CD14-positive monocyte (primary cell): ENCODE results near the gene ERCC2. TPM values are rescaled to one million over a fixed set of nuclear protein-coding genes. Genes with fewer than 3 reads are reported as not detected.

Experiments used
- DNase-seq, 3 donors: peaks; one replicate each; pipeline ENCODE4 v3.0.0-alpha.2; 2011 to 2022
- H2AFZ ChIP-seq: 2 replicates; pipeline ENCODE4 v1.6.0; 2012; ENCODE audit warnings: mild to moderate bottlenecking, low read depth, low read length, inconsistent platforms; ENCODE audit not compliant: insufficient read depth, poor library complexity, severe bottlenecking
- H3K27ac ChIP-seq, 2 donors: 1 replicate in 1 of 2; 2 replicates in 1 of 2; pipeline ENCODE4 v1.5.1; 2012 to 2013; ENCODE audit warnings: low read length in 2 of 2, control low read depth in 1 of 2, inconsistent platforms in 1 of 2, low read depth in 1 of 2, mild to moderate bottlenecking in 1 of 2
- H3K27me3 ChIP-seq, 2 donors: one replicate each; pipeline versions ENCODE4 v1.6.0 to v1.6.1; 2011 to 2013; ENCODE audit warnings: low read length in 2 of 2; ENCODE audit not compliant: control insufficient read depth in 2 of 2, insufficient read depth in 2 of 2
- H3K36me3 ChIP-seq, 2 donors: replicated peaks in 1 of 2; 1 replicate in 1 of 2; 2 replicates in 1 of 2; pipeline versions ENCODE4 v1.5.1 to v1.6.1; 2012 to 2013; ENCODE audit warnings: low read length in 2 of 2, control low read depth in 1 of 2, inconsistent platforms in 1 of 2, mild to moderate bottlenecking in 1 of 2; ENCODE audit not compliant: insufficient read depth in 2 of 2, control insufficient read depth in 1 of 2
- H3K4me1 ChIP-seq, 2 donors: 1 replicate in 1 of 2; 2 replicates in 1 of 2; pipeline versions ENCODE4 v1.5.1 to v1.6.1; 2012 to 2013; ENCODE audit warnings: low read length in 2 of 2, control low read depth in 1 of 2, inconsistent platforms in 1 of 2, mild to moderate bottlenecking in 1 of 2, moderate library complexity in 1 of 2; ENCODE audit not compliant: insufficient read depth in 2 of 2, control insufficient read depth in 1 of 2
- H3K4me2 ChIP-seq: replicated peaks from 2 replicates; pipeline ENCODE3; 2012; ENCODE audit warnings: low read length, moderate library complexity, mild to moderate bottlenecking; ENCODE audit not compliant: poor library complexity, severe bottlenecking; ENCODE audit errors: extremely low read depth
- H3K4me3 ChIP-seq, 3 experiments: fragments of 200-600 bp in 1 of 3; sonication (generic) in 1 of 3; replicated peaks in 1 of 3; 1 replicate in 2 of 3; 2 replicates in 1 of 3; pipeline ENCODE4 v1.5.1; 2011 to 2013; ENCODE audit warnings: low read length in 3 of 3, mild to moderate bottlenecking in 3 of 3, control low read depth in 2 of 3, low read depth in 2 of 3, inconsistent platforms in 1 of 3, moderate library complexity in 1 of 3
- H3K79me2 ChIP-seq: 2 replicates; pipeline ENCODE4 v1.6.0; 2012; ENCODE audit warnings: mild to moderate bottlenecking, control low read depth, inconsistent platforms, low read length, moderate library complexity; ENCODE audit not compliant: insufficient read depth
- H3K9ac ChIP-seq: 2 replicates; pipeline ENCODE4 v1.6.0; 2017; ENCODE audit warnings: low read length, mild to moderate bottlenecking; ENCODE audit not compliant: insufficient read depth, poor library complexity, severe bottlenecking
- H3K9me3 ChIP-seq, 2 donors: replicated peaks in 1 of 2; 1 replicate in 1 of 2; 2 replicates in 1 of 2; pipeline versions ENCODE4 v1.5.1 to v1.6.1; 2012 to 2013; ENCODE audit warnings: low read length in 2 of 2, control low read depth in 1 of 2; ENCODE audit not compliant: control insufficient read depth in 1 of 2, insufficient read depth in 1 of 2
- H4K20me1 ChIP-seq: 2 replicates; pipeline ENCODE4 v1.6.0; 2012; ENCODE audit warnings: mild to moderate bottlenecking, low read length, control low read depth, moderate library complexity; ENCODE audit not compliant: insufficient read depth
- H3K27ac Mint-ChIP-seq, 7 donors: one replicate each; pipeline ENCODE4 v1.8.0; 2020; ENCODE audit warnings: mild to moderate bottlenecking in 7 of 7, mixed read lengths in 7 of 7, moderate library complexity in 6 of 7, inconsistent platforms in 2 of 7
- H3K27me3 Mint-ChIP-seq, 3 donors: one replicate each; pipeline ENCODE4 v1.8.0; 2021 to 2022; ENCODE audit warnings: low read depth in 3 of 3, mild to moderate bottlenecking in 3 of 3, mixed read lengths in 3 of 3, moderate library complexity in 3 of 3, inconsistent platforms in 1 of 3
- H3K36me3 Mint-ChIP-seq, 2 donors: one replicate each; pipeline ENCODE4 v1.8.0; 2020; ENCODE audit warnings: mixed read lengths in 2 of 2, inconsistent platforms in 1 of 2, mild to moderate bottlenecking in 1 of 2
- H3K4me1 Mint-ChIP-seq: one replicate; pipeline ENCODE4 v1.8.0; 2020; ENCODE audit warnings: mild to moderate bottlenecking, mixed read lengths
- H3K4me3 Mint-ChIP-seq, 2 donors: one replicate each; pipeline ENCODE4 v1.8.0; 2020; ENCODE audit warnings: mild to moderate bottlenecking in 2 of 2, mixed read lengths in 2 of 2, moderate library complexity in 1 of 2
- H3K9me3 Mint-ChIP-seq, 7 donors: one replicate each; pipeline ENCODE4 v1.8.0; 2020 to 2022; ENCODE audit warnings: mixed read lengths in 7 of 7, mild to moderate bottlenecking in 6 of 7, moderate library complexity in 6 of 7, inconsistent platforms in 2 of 7
- WGBS: methylation state at CpG from one replicate; pipeline ENCODE4 v1.1.5; 2013; ENCODE audit warnings: missing lambda C conversion rate; ENCODE audit not compliant: insufficient coverage; 5-methylcytosine and 5-hydroxymethylcytosine counted together
- intact Hi-C, 2 donors: fragments of 100-400 bp; cut with micrococcal nuclease; formaldehyde crosslinking; loops; one replicate each; pipeline versions ENCODE4 v1.15.0 to v1.15.1; 2023
- polyA plus RNA-seq, 3 donors: library from polyadenylated mRNA; depleted of rRNA in 1 of 3; unstranded in 2 of 3; stranded (reverse) in 1 of 3; fragments of 300-500 nt in 2 of 3; fragments of >200 nt in 1 of 3; fragmentation: Illumina TruSeq in 2 of 3; gene quantifications; 1 replicate in 2 of 3; 2 replicates in 1 of 3; pipeline ENCODE4 v1.2.3, GENCODE V29; 2012 to 2021
- TF ChIP-seq, protein P1 (sequence below): fragments of 200-600 bp; IDR thresholded peaks from one replicate; pipeline ENCODE4 v1.8.0; 2022; ENCODE audit warnings: antibody characterized with exemption, mild to moderate bottlenecking

The ERCC2 gene
- polyA plus RNA-seq, 3 donors = 4.0 to 20.0 (median 4.4) TPM

DNA sequence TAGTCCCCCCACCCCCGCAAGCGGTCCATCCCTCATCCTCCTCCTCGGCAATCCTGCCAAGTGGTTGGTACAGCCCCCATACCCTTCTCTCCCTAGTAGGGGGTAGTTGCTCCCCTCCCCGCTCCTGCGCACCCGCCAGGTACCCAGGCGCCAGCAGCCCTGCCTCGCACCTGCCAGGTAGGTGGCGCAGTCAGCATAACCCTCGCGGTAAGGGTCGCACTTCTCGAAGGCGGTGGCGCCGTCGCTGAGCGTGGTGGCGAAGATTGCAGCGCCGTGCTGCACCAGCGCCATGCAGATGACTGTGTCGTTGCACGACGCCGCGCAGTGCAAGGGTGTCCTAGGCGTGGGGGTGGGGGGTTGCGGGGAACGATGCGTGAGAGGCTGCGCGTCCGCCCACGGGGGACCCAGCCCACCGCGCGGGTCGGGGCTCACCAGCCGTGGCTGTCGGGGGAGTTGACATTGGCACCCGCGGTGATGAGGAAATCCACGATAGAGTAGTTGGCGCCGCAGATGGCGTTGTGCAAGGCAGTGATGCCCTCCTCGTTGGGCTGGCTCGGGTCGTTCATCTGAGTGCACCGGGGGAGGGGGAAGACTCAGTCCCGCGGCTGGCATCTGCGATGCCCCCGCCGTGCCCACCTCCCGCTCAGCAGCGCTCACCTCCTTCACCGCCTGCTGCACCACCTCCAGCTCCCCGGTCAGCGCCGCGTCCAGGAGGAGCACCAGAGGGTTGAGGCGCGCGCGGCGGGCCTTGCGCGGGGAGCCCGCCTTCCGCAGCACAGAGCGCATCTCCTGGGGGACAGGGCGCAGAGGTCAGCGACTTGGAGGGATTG is 15.2 kb upstream of the ERCC2 start:
- no peak overlapping the region for H3K4me2 ChIP-seq
- no peak overlapping the region for H2AFZ ChIP-seq
- H3K79me2 ChIP-seq = no peaks in the 10 kb centered on the region
- no peaks in the 10 kb centered on the region for H4K20me1 ChIP-seq
- Mint-ChIP-seq H3K27me3 (peaks cover 42 to 51% (median 47%) of the 10 kb centered on the region in 3 donors), H3K27ac (no peak overlapping the region), H3K4me3 (peak overlapping the region in 1 of 2 donors; percentile 73), H3K36me3 (no peaks in the 10 kb centered on the region), H3K9me3 (peaks cover 0 to 6% (median 0%) of the 10 kb centered on the region in 7 donors), H3K4me1 (peaks cover 4% of the 10 kb centered on the region)
- H3K27me3 ChIP-seq = peaks cover 23 to 30% of the 10 kb centered on the region in 2 donors
- H3K36me3 ChIP-seq = no peaks in the 10 kb centered on the region
- H3K4me1 ChIP-seq = peaks cover 0 to 7% of the 10 kb centered on the region in 2 donors
- H3K4me3 ChIP-seq = no peak overlapping the region
- H3K9me3 ChIP-seq = peaks cover 0 to 8% of the 10 kb centered on the region in 2 donors
- H3K9ac ChIP-seq = no peak overlapping the region
- no peak for DNase-seq
- TF ChIP-seq, protein P1, sequence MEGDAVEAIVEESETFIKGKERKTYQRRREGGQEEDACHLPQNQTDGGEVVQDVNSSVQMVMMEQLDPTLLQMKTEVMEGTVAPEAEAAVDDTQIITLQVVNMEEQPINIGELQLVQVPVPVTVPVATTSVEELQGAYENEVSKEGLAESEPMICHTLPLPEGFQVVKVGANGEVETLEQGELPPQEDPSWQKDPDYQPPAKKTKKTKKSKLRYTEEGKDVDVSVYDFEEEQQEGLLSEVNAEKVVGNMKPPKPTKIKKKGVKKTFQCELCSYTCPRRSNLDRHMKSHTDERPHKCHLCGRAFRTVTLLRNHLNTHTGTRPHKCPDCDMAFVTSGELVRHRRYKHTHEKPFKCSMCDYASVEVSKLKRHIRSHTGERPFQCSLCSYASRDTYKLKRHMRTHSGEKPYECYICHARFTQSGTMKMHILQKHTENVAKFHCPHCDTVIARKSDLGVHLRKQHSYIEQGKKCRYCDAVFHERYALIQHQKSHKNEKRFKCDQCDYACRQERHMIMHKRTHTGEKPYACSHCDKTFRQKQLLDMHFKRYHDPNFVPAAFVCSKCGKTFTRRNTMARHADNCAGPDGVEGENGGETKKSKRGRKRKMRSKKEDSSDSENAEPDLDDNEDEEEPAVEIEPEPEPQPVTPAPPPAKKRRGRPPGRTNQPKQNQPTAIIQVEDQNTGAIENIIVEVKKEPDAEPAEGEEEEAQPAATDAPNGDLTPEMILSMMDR = no peak
- no peak overlapping the region for H3K27ac ChIP-seq
- intact Hi-C loops = no loop called here
- WGBS = 12% methylated on average over 66 of the region's 75 CpGs

DNA sequence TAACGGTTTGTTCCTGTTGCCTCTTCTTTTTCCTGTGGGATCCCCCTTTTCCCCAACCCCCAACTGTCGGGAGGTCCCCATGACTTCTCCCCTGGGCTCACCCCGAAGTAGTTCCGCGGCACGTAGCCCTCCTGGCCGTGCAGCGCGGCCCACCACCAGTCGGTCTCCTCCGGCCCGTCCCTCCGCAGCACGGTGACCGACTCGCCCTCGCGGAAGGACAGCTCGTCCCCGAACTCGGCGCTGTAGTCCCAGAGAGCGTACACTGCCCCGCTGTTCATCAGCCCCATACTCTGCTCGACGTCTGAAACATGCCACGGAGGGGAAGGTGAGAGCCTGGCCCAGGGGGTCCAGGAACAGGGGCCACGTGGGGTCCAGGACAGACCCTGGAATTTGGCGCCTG is 12.1 kb upstream of the ERCC2 start:
- WGBS = 80% methylated on average over 27 of the region's 29 CpGs
- intact Hi-C loops = no loop called here
- H2AFZ ChIP-seq = no peak overlapping the region

More for the DNA sequence above, 12.1 kb upstream of the ERCC2 start:
- no peaks in the 10 kb centered on the region for H3K36me3 ChIP-seq
- no peak overlapping the region for H3K9ac ChIP-seq
- peaks cover 0 to 21% of the 10 kb centered on the region in 2 donors for H3K4me1 ChIP-seq
- Mint-ChIP-seq H3K27me3 (peaks cover 36 to 39% (median 36%) of the 10 kb centered on the region in 3 donors), H3K27ac (peak overlapping the region in 1 of 7 donors; percentile 69), H3K4me1 (peaks cover 19% of the 10 kb centered on the region), H3K9me3 (peaks cover 0 to 11% (median 0%) of the 10 kb centered on the region in 7 donors), H3K36me3 (no peaks in the 10 kb centered on the region), H3K4me3 (peak overlapping the region in 1 of 2 donors; percentile 48)
- no peaks in the 10 kb centered on the region for H4K20me1 ChIP-seq
- no peak overlapping the region for H3K4me3 ChIP-seq
- no peak for DNase-seq
- peaks cover 17 to 30% of the 10 kb centered on the region in 2 donors for H3K27me3 ChIP-seq
- H3K79me2 ChIP-seq = no peaks in the 10 kb centered on the region
- peaks cover 0 to 8% of the 10 kb centered on the region in 2 donors for H3K9me3 ChIP-seq
- no peak overlapping the region for H3K27ac ChIP-seq
- H3K4me2 ChIP-seq = no peak overlapping the region
- TF ChIP-seq, protein P1 = no peak
